BE2C (cell line): Measurements from ENCODE around the gene AP2A1.
"Not testable (repeated sequence)": the region's sequence is repeated elsewhere in the genome, so short reads cannot be mapped to it uniquely, and the experiment has no call there.

Experiments used
- DNase-seq: peaks from one replicate; pipeline ENCODE4 v3.0.0-alpha.2; 2020
- H3K27me3 ChIP-seq: fragments of 250-450 bp; sonication (Bioruptor Pico); 2 replicates; pipeline ENCODE4 v1.5.1; 2020; ENCODE audit warnings: mild to moderate bottlenecking
- H3K36me3 ChIP-seq: fragments of 250-450 bp; sonication (Bioruptor Pico); 2 replicates; pipeline ENCODE4 v1.5.1; 2020; ENCODE audit warnings: mild to moderate bottlenecking
- H3K4me1 ChIP-seq: fragments of 250-450 bp; sonication (Bioruptor Pico); 2 replicates; pipeline ENCODE4 v1.5.1; 2020
- H3K4me3 ChIP-seq: 2 replicates; pipeline ENCODE4 v1.5.1; 2011; ENCODE audit warnings: low read depth, low read length
- H3K9me3 ChIP-seq: fragments of 250-450 bp; sonication (Bioruptor Pico); 2 replicates; pipeline ENCODE4 v1.5.1; 2020
- CTCF ChIP-seq: IDR thresholded peaks from 2 replicates; pipeline ENCODE4 v1.5.1; 2012; ENCODE audit warnings: mild to moderate bottlenecking, low read depth, low read length

The AP2A1 gene

GRCh38 chr19:49817964-49818648 is 51.3 kb downstream of the AP2A1 start, which contains the start of gene MED25:
MED25 (plus strand) TSS chr19:49818289; CDS start chr19:49818342, 53 bp downstream.
- no peak for TF ChIP-seq CTCF
- Histone ChIP-seq H3K4me1 (no peaks in the 10 kb centered on the region; the same call in 1 of the 2 replicates), H3K4me3 (peak within 1 kb of the TSS; percentile 97), H3K36me3 (peaks cover 5% of the 10 kb centered on the region), H3K27me3 (no peaks in the 10 kb centered on the region), H3K9me3 (no peaks in the 10 kb centered on the region)
- peak; percentile 92 for DNase-seq

- Histone ChIP-seq H3K36me3 (peaks cover 5% of the 10 kb centered on the region), H3K9me3 (no peaks in the 10 kb centered on the region), H3K4me3 (peak overlapping the region; percentile 97), H3K4me1 (no peaks in the 10 kb centered on the region; the same call in 1 of the 2 replicates), H3K27me3 (no peaks in the 10 kb centered on the region)
- TF ChIP-seq CTCF, result no peak
- no peak for DNase-seq
Measured at GRCh38 chr19:49818649-49819370, 52.0 kb downstream of the AP2A1 start.

- not testable (repeated sequence) for H3K4me1 ChIP-seq, H3K36me3 ChIP-seq, H3K9me3 ChIP-seq, DNase-seq, H3K27me3 ChIP-seq
- H3K4me3 ChIP-seq, result peak overlapping the region; percentile 97
Measured at GRCh38 chr19:49819452-49820115, 52.8 kb downstream of the AP2A1 start.

- H3K27me3 ChIP-seq, result no peaks in the 10 kb centered on the region
- H3K4me1 ChIP-seq, result no peaks in the 10 kb centered on the region; the same call in 1 of the 2 replicates
- DNase-seq, result no peak
- no peak overlapping the region for H3K4me3 ChIP-seq
- peaks cover 5% of the 10 kb centered on the region for H3K36me3 ChIP-seq
- no peaks in the 10 kb centered on the region for H3K9me3 ChIP-seq
- no peak for TF ChIP-seq CTCF
Measured at GRCh38 chr19:49820125-49820524, 53.3 kb downstream of the AP2A1 start.

DNA sequence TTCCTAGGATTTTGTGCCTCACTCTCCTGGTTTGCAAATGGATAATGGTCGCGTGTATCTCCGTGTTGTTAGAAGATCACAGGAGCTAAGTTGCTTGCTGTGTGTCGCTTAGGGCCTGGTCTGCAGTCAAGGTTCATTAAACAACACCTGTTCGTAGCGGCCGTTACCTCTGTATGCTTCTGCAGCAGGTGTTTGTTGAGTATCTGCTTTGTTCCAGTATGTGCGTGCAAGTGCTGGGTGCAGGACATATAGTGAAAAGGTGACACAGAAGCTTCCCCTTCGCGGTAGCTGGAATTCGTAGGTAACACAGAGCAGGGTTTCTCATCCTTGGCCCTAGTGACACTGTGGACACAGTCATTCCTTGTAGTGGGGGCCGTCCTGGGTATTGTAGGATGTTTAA is 56.7 kb downstream of the AP2A1 start:
- Histone ChIP-seq H3K36me3 (peaks cover 5% of the 10 kb centered on the region), H3K4me3 (no peak overlapping the region), H3K27me3 (no peaks in the 10 kb centered on the region), H3K4me1 (no peaks in the 10 kb centered on the region; the same call in 1 of the 2 replicates), H3K9me3 (no peaks in the 10 kb centered on the region)
- DNase-seq, result no peak
- no peak for TF ChIP-seq CTCF

- TF ChIP-seq CTCF, result no peak
- no peak for DNase-seq
- Histone ChIP-seq H3K4me3 (no peak overlapping the region), H3K27me3 (no peaks in the 10 kb centered on the region), H3K36me3 (peaks cover 9% of the 10 kb centered on the region), H3K4me1 (no peaks in the 10 kb centered on the region; the same call in 1 of the 2 replicates), H3K9me3 (no peaks in the 10 kb centered on the region; the same call in 1 of the 2 replicates)
Measured at GRCh38 chr19:49824662-49825061, 57.9 kb downstream of the AP2A1 start.
